Activated CD4-positive, alpha-beta T cell treated with anti-CD3 and anti-CD28 coated beads for 36 hours (primary cell): ENCODE measurements around the gene DPEP3. TPM values are rescaled to one million over a fixed set of nuclear protein-coding genes. Genes with fewer than 3 reads are reported as not detected.

Experiments
- ATAC-seq: fragments of 200-7000 bp; cut with Tn5 transposase; one replicate; pipeline ENCODE4 v1.10.0; 2021; ENCODE audit warnings: mild to moderate bottlenecking, moderate library complexity
- CTCF ChIA-PET: fragments of 350-600 bp; sonication (Branson Sonifier 250); formaldehyde crosslinking; loops from one replicate; lab custom pipeline; 2021; ENCODE audit warnings: antibody characterized with exemption; lab: Charles Lee
- POLR2A ChIA-PET: fragments of 350-600 bp; sonication (Branson Sonifier 250); formaldehyde crosslinking; loops from one replicate; lab custom pipeline; 2021; ENCODE audit warnings: antibody characterized with exemption, inconsistent platforms; lab: Charles Lee
- DNase-seq: peaks from one replicate; pipeline ENCODE4 v3.0.0-alpha.2; 2020
- H3K27ac Mint-ChIP-seq: one replicate; pipeline ENCODE4 v1.8.0; 2021; ENCODE audit warnings: mixed read lengths
- H3K27me3 Mint-ChIP-seq: one replicate; pipeline ENCODE4 v1.8.0; 2021; ENCODE audit warnings: mixed read lengths
- H3K36me3 Mint-ChIP-seq: one replicate; pipeline ENCODE4 v1.8.0; 2021; ENCODE audit warnings: low read depth, mixed read lengths
- H3K4me1 Mint-ChIP-seq: one replicate; pipeline ENCODE4 v1.8.0; 2021; ENCODE audit warnings: mixed read lengths
- H3K4me3 Mint-ChIP-seq: one replicate; pipeline ENCODE4 v1.8.0; 2021; ENCODE audit warnings: mild to moderate bottlenecking, moderate library complexity, mixed read lengths
- H3K9me3 Mint-ChIP-seq: one replicate; pipeline ENCODE4 v1.8.0; 2021; ENCODE audit warnings: low read depth, mixed read lengths
- intact Hi-C, 2 experiments: fragments of 100-400 bp; cut with DNase I in 1 of 2; cut with micrococcal nuclease in 1 of 2; formaldehyde crosslinking; loops; one replicate each; pipeline versions ENCODE4 v1.14.2 to v1.15.1; 2022 to 2024; cut with DNase I, micrococcal nuclease
- total RNA-seq, 2 experiments: library from RNA; stranded (reverse); gene quantifications; one replicate each; pipeline ENCODE4 v1.2.3, GENCODE V29; 2021

DPEP3 gene
- total RNA-seq, 2 experiments from 2014 or later: 0.11 TPM; not detected in 1

GRCh38 chr16:67967183-67967957, 12.9 kb downstream of the DPEP3 start:
- Mint-ChIP-seq H3K4me1 (peaks cover 14% of the 10 kb centered on the region), H3K9me3 (no peaks in the 10 kb centered on the region), H3K4me3 (peak overlapping the region; percentile 84), H3K27ac (peak overlapping the region; percentile 80), H3K36me3 (no peaks in the 10 kb centered on the region), H3K27me3 (no peaks in the 10 kb centered on the region)
- ATAC-seq: peak; percentile 20
- ChIA-PET POLR2A (no interaction called here), CTCF (interaction anchor here (0.7 to 1.9 kb wide), 3 partner anchors 13 to 73 kb away, joined by 3 to 7 read pairs (median 3); no protein-coding TSS in a partner anchor)
- DNase-seq: peak; percentile 44
- intact Hi-C loops: no loop called here

DNA sequence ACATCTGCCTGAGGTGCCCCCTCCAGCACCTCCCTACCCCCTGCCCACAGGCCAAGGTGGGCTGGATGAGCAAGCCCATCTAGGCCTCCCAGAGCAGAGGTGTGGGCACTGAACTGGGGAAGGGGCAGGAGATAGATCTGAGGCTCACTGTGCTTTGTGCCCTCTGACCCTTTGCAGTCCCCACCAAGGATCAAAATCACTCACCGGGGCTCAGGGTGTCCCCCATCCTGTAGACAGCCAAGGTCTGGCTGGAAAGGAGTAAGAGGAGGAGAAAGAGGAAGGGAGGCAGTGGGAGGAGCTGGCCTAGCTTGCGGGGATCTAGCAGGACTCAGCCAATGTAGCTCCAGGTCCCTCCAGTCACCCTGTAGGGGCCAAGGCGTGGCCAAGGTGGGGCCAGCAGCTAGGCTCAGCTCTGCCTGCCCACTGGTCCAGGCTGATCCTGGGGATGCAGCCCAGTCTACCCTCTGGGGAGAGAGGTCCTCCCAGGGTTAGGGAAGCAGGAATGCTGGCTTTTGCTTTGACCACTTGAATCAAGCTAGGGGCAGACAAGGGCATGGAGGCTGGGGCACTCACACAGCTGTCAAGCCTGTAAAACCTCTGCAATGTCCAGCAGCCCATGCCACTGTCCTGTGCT, 13.6 kb downstream of the DPEP3 start:
- intact Hi-C loops: no loop called here
- Mint-ChIP-seq H3K27ac (no peak overlapping the region), H3K27me3 (no peaks in the 10 kb centered on the region)

DNA sequence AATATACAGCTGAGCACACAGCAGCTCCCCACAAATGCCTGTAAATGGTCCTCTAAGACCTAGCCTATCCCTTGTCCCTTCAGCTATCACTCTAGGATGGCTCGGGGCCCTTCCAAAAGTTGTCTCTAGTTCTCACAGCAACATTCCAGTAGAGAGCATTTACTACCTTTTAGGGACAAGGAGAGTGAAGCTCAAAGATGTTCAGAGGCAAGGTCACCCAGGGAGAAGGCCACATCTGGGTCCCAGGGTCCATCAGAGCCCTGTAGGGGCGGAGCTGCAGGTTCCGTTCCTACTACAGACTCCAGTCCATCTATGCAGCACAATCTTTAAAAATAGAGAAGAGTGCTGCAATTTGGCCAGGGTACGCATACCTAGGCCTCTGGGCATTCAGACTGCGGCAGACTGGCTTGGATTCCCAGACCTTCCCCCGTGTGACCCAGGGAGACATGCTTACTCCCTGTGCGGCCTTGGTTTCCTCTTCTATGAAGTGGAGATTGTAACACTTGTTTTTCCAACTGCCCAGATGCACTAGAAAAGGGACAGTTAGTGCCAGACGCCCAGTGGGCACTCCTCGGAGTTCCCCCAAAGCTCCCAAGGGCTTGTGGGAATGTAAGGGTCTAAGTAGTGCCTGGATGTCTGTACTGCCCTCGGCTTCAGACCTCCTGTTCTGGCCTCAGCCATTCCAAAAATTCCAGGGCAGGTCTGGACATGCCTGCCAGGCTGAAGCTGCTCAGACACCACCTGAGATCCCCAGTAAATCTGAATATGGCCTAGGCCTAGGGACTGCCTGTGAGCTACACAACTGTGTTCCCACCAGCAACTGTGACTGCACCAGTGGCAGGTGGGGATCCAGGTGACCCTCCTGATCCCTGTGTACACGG, 14.4 kb downstream of the DPEP3 start:
- intact Hi-C loops: no loop called here
- Mint-ChIP-seq H3K36me3 (peaks cover 8% of the 10 kb centered on the region), H3K27ac (no peak overlapping the region), H3K4me3 (no peak overlapping the region), H3K27me3 (no peaks in the 10 kb centered on the region), H3K4me1 (peaks cover 14% of the 10 kb centered on the region), H3K9me3 (no peaks in the 10 kb centered on the region)
- ChIA-PET POLR2A (interaction anchor here (0.7 kb wide), 1 partner anchor 26 kb away, joined by 3 read pairs; no protein-coding TSS in a partner anchor), CTCF (interaction anchor here (0.5 to 1.9 kb wide), 5 partner anchors 9 to 75 kb away, joined by 3 to 7 read pairs (median 3); no protein-coding TSS in a partner anchor)
- ATAC-seq: no peak
- DNase-seq: no peak

More for the DNA sequence above, 13.6 kb downstream of the DPEP3 start:
- no peaks in the 10 kb centered on the region for H3K9me3 Mint-ChIP-seq
- peaks cover 14% of the 10 kb centered on the region for H3K4me1 Mint-ChIP-seq
- peaks cover 6% of the 10 kb centered on the region for H3K36me3 Mint-ChIP-seq
- DNase-seq: no peak
- POLR2A ChIA-PET: interaction anchor here (0.7 kb wide), 1 partner anchor 27 kb away, joined by 3 read pairs; no protein-coding TSS in a partner anchor
- CTCF ChIA-PET: interaction anchor here (1.0 to 1.9 kb wide), 3 partner anchors 15 to 74 kb away, joined by 3 to 7 read pairs (median 3); no protein-coding TSS in a partner anchor
- no peak for ATAC-seq
- peak overlapping the region; percentile 84 for H3K4me3 Mint-ChIP-seq

- DNase-seq (no peak), ATAC-seq (no peak)
- ChIA-PET CTCF (interaction anchor here (0.6 to 1.0 kb wide), 3 partner anchors 22 to 72 kb away, joined by 3 to 4 read pairs (median 3); partner anchors contain the start of gene PSKH1), POLR2A (no interaction called here)
- Mint-ChIP-seq H3K36me3 (peaks cover 9% of the 10 kb centered on the region), H3K4me3 (no peak overlapping the region), H3K27me3 (no peaks in the 10 kb centered on the region), H3K27ac (no peak overlapping the region), H3K9me3 (no peaks in the 10 kb centered on the region), H3K4me1 (peaks cover 12% of the 10 kb centered on the region)
- intact Hi-C loops: no loop called here
Measured at GRCh38 chr16:67964477-67965131, 15.7 kb downstream of the DPEP3 start.

DNA sequence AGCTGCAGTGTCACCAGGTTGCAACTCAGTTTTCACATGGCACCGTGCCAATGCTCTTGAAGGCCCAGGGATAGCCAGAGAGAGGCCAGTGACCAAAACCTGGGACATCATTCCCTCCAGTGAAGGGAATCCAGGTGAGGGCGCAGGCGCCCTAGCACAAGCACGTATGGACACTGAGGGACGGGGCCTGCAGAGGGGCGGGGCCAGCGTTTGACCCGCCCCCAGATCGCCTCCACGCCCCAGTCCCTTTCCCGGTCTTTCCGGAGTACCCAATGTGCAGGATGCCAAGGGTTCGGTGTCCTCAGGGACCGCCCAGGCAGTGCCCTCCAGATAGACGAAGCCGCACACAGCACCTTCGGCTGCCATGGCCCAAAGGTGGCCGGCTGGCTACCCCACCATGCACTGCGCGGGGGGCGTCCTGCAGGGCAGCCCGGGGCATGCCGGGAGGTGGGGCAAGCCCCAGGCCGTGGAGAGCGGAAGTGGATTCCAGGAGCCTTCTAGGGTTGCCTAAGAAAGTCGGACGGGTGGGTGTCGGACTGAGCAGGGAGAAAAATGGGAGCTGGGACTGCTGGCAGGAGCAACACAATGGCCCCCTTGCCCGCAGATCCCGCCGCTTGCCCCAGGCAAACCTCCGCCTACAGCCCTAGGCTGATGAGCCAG, 16.5 kb downstream of the DPEP3 start:
- intact Hi-C loops: no loop called here
- Mint-ChIP-seq H3K36me3 (peaks cover 9% of the 10 kb centered on the region), H3K27ac (no peak overlapping the region), H3K4me1 (peaks cover 8% of the 10 kb centered on the region), H3K4me3 (no peak overlapping the region), H3K9me3 (no peaks in the 10 kb centered on the region), H3K27me3 (no peaks in the 10 kb centered on the region)
- DNase-seq (no peak), ATAC-seq (no peak)
- ChIA-PET CTCF (interaction anchor here (0.6 to 1.0 kb wide), 3 partner anchors 22 to 71 kb away, joined by 3 to 4 read pairs (median 3); partner anchors contain the start of gene PSKH1), POLR2A (no interaction called here)

- DNase-seq (no peak), ATAC-seq (no peak)
- H3K27me3 Mint-ChIP-seq: no peaks in the 10 kb centered on the region
- no peak overlapping the region for H3K27ac Mint-ChIP-seq
- peaks cover 9% of the 10 kb centered on the region for H3K36me3 Mint-ChIP-seq
- POLR2A ChIA-PET: no interaction called here
- no peaks in the 10 kb centered on the region for H3K9me3 Mint-ChIP-seq
- CTCF ChIA-PET: interaction anchor here (1.0 to 1.3 kb wide), 3 partner anchors 21 to 54 kb away, joined by 3 read pairs; no protein-coding TSS in a partner anchor
- intact Hi-C loops: no loop called here
- peaks cover 8% of the 10 kb centered on the region for H3K4me1 Mint-ChIP-seq
- H3K4me3 Mint-ChIP-seq: no peak overlapping the region
Measured at GRCh38 chr16:67963292-67963661, 17.0 kb downstream of the DPEP3 start.

DNA sequence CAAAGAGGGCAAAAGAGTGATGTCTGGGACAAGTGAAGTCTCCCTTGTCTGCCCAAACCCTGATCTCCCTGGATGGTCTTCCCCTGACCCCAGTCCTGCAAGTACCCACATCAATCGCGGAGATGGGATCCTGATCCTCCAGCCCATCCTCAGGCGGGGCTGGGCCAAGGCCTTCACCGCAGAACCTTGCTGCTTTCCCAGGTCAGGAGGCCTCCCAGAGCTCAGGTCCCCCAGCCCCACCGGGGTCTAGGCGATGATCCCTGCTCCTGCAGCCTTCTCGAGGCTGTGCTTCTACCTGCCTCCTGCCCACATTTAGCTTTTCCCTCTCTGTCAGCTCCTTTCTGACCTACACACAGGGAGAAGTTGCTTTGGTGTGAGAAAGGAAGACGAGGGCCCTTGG, 18.2 kb downstream of the DPEP3 start:
- CTCF ChIA-PET: interaction anchor here (1.1 to 1.3 kb wide), 2 partner anchors 21 to 55 kb away, joined by 3 read pairs; no protein-coding TSS in a partner anchor
- Mint-ChIP-seq H3K27me3 (no peaks in the 10 kb centered on the region), H3K36me3 (peaks cover 9% of the 10 kb centered on the region), H3K9me3 (no peaks in the 10 kb centered on the region), H3K4me1 (peaks cover 5% of the 10 kb centered on the region), H3K4me3 (no peak overlapping the region), H3K27ac (no peak overlapping the region)
- intact Hi-C loops: no loop called here
- POLR2A ChIA-PET: no interaction called here
- ATAC-seq (no peak), DNase-seq (no peak)

- CTCF ChIA-PET: interaction anchor here (0.6 to 2.3 kb wide), 2 partner anchors 20 to 1969 kb away, joined by 4 to 5 read pairs; no protein-coding TSS in a partner anchor
- no peak for ATAC-seq
- H3K4me3 Mint-ChIP-seq: no peak overlapping the region
- no peak overlapping the region for H3K27ac Mint-ChIP-seq
- intact Hi-C loops: no loop called here
- no peak for DNase-seq
- peaks cover 9% of the 10 kb centered on the region for H3K36me3 Mint-ChIP-seq
- no peaks in the 10 kb centered on the region for H3K27me3 Mint-ChIP-seq
- POLR2A ChIA-PET: no interaction called here
- no peaks in the 10 kb centered on the region for H3K9me3 Mint-ChIP-seq
- peaks cover under 1% of the 10 kb centered on the region for H3K4me1 Mint-ChIP-seq
Measured at GRCh38 chr16:67961551-67961957, 18.7 kb downstream of the DPEP3 start.

GRCh38 chr16:67959536-67960329, 20.6 kb downstream of the DPEP3 start:
- POLR2A ChIA-PET: interaction anchor here (0.6 kb wide), 1 partner anchor 401 kb away, joined by 3 read pairs; no protein-coding TSS in a partner anchor
- Mint-ChIP-seq H3K27me3 (no peaks in the 10 kb centered on the region), H3K27ac (no peak overlapping the region), H3K4me1 (no peaks in the 10 kb centered on the region), H3K4me3 (no peak overlapping the region), H3K9me3 (no peaks in the 10 kb centered on the region), H3K36me3 (peaks cover 9% of the 10 kb centered on the region)
- intact Hi-C loops: no loop called here
- CTCF ChIA-PET: interaction anchor here (1.1 to 2.3 kb wide), 2 partner anchors 18 to 439 kb away, joined by 3 to 5 read pairs; no protein-coding TSS in a partner anchor
- no peak for ATAC-seq
- no peak for DNase-seq
